Right lobe of liver (tissue), 4 donors: ENCODE measurements around the gene AKAP13.

Experiments
- POLR2A ChIP-seq: fragments of 450-650 bp; IDR thresholded peaks from one replicate; pipeline ENCODE4 v1.6.1; 2017; ENCODE audit warnings: antibody characterized with exemption, mild to moderate bottlenecking
- TF ChIP-seq, protein P1 (sequence below), 4 donors: fragments of 200-600 bp in 3 of 4; fragments of 450-650 bp in 1 of 4; IDR thresholded peaks; one replicate each; pipeline versions ENCODE4 v1.5.1 to v1.8.0; 2016 to 2022; ENCODE audit warnings: antibody characterized with exemption in 4 of 4, mild to moderate bottlenecking in 2 of 4
- donor health status: DM: no; HTN: no; CAD: no.
- donor health status: DM: no; HTN: no; CAD: no.
- donor health status: DM: no; HTN: yes; CAD: no.

DNA sequence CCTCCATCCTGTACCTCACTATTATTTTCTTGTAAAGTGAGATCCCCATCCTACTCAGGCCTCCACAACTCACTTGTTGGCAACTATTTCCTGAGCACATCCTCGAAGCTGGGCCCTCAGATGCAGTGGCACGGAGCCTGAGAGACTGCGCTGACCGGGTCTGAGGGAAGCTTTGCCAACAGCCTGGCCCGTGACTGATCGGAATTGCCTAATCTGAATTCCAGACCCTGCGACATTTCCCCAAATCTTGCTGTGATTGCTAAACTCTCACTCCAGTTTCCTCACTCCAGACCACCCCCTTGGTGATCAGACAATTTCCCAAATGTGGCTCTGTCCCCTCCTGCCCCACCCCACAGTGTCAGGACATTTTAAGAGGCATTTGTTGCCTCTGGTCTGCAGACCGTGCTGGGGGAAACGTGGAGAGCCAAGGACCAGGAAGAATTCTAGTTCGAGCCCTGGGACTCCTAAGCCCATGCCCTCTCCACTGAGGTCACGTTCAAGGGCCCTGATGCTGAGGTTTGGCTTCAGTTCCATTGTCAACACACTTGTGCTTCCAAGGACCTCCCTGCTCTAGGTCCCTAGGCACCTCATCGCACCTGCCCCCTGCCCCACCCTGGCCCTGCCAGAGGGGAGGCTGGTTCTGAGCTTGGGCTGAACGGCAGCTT is 391.5 kb downstream of the AKAP13 start:
- no peak for TF ChIP-seq POLR2A
- TF ChIP-seq, protein P1, sequence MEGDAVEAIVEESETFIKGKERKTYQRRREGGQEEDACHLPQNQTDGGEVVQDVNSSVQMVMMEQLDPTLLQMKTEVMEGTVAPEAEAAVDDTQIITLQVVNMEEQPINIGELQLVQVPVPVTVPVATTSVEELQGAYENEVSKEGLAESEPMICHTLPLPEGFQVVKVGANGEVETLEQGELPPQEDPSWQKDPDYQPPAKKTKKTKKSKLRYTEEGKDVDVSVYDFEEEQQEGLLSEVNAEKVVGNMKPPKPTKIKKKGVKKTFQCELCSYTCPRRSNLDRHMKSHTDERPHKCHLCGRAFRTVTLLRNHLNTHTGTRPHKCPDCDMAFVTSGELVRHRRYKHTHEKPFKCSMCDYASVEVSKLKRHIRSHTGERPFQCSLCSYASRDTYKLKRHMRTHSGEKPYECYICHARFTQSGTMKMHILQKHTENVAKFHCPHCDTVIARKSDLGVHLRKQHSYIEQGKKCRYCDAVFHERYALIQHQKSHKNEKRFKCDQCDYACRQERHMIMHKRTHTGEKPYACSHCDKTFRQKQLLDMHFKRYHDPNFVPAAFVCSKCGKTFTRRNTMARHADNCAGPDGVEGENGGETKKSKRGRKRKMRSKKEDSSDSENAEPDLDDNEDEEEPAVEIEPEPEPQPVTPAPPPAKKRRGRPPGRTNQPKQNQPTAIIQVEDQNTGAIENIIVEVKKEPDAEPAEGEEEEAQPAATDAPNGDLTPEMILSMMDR (IDR thresholded peaks at IDR 0.05), result no peak
